H4 (cell line): ENCODE data around the gene ADAM33. TPM values are rescaled to one million over a fixed set of nuclear protein-coding genes. Genes with fewer than 3 reads are reported as not detected.

Experiments used
- DNase-seq: peaks from one replicate; pipeline ENCODE4 v3.0.0-alpha.2; 2015; ENCODE audit warnings: low spot score
- total RNA-seq: library from RNA; depleted of rRNA; stranded (reverse); fragments of >200 nt; shearing (Covaris generic); gene quantifications from 2 replicates; pipeline ENCODE4 v1.2.3, GENCODE V29; 2014; rRNA removed

The ADAM33 gene
- total RNA-seq, 1 experiment from 2014 or later: not detected

GRCh38 chr20:3648951-3649350, 32.9 kb downstream of the ADAM33 start:
- no peak for DNase-seq

DNA sequence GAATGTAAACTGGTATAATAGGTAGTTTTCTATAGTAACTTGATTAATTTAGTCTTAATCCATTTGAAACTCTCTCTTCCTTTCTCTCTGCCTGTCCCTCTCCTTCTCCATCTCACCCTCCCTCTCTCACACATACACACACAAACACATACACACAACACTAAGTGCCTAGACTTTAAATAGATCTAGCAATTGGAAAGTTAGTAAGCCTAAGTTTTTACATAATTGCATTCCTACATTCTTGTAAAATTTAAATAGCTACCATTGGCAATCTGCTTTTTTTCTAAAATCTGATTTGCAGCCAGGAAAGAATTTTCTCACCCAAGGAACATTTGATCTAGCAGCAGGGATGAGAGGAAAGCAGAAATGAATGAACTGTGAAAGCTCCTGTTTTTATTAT, 34.3 kb downstream of the ADAM33 start:
- no peak for DNase-seq

- DNase-seq: no peak
These were observed 35.2 kb downstream of the ADAM33 start for GRCh38 chr20:3646651-3647050.

DNA sequence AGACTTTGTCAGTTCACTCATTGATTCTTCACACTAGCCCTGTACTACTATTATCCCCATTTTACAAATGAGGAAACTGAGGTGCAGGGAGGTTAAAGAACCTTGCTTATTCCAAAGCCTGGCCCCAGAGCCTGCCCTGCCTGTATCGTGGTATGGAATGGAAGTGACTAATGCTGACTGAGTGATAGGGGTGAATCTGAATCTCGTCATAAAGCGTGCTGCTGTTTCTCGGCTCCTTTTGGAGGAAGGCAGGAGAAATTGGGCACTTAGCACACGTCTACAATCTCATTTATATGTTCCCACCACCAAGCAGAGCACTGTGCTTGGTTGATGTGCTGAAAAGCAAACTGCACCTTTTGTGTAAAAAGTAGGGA, 35.8 kb downstream of the ADAM33 start:
- no peak for DNase-seq

DNA sequence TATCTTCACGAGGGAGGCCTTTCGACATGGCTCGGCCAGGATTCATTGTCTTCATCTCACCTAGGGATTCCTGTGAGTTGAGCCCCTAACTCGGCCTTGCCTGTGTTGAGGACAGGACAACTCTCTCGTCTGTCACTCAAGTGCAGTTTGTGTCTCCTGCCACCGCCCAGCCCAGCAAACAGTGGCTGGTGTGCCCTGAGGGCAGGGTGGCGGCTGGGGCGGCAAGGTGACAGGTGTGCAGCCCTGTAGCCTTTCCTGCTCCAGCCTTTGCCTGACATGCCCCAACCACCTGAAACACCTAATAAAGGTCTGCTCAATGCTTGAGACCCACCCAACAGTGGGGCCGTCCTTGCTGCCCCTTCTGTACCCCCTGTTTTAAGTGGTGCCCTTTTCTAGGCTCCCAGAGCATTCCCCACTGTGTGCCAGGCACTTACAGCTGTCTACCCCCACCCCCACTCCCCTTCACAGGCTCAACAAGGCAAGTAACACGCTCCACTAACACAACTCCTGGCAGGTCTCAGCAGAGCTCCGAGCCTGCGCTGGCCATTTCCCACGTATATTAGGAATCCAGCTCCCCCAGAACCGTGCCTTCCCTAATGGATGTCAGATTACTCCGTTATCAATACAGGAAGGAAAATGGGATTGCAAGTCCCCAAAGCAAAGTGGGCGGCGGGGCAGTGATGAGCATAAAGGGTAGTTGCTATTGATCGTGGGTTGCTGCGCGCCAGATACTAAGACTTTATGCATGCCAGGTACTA, 36.3 kb downstream of the ADAM33 start:
- DNase-seq: no peak

- DNase-seq: no peak
These were observed 41.6 kb downstream of the ADAM33 start for GRCh38 chr20:3640259-3640658.

GRCh38 chr20:3635346-3635745, 46.5 kb downstream of the ADAM33 start:
- no peak for DNase-seq

- no peak for DNase-seq
These were observed 47.8 kb downstream of the ADAM33 start for GRCh38 chr20:3633913-3634478.

- DNase-seq: no peak
These were observed 49.4 kb downstream of the ADAM33 start for GRCh38 chr20:3632311-3633004.

- no peak for DNase-seq
These were observed 50.3 kb downstream of the ADAM33 start for GRCh38 chr20:3631534-3631933.

DNA sequence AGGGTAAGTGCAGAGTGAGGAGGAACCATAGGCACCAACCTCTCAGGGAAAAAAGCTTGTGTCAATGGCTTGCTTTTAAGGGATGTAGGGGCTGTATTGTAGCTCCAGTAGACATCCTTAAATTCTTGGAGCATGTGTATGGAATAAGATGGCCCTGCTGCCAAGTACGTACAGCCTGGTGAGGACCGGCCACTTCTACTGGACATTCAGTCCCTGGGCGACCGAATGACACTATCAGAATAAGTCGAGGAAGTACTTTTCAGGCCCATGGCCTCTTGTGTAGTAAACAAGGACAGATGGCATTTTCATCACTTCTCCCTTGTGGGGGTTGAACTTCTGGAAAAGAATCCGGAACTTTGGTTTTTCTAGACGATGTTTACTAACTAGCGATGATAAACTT, 51.4 kb downstream of the ADAM33 start:
- no peak for DNase-seq

DNA sequence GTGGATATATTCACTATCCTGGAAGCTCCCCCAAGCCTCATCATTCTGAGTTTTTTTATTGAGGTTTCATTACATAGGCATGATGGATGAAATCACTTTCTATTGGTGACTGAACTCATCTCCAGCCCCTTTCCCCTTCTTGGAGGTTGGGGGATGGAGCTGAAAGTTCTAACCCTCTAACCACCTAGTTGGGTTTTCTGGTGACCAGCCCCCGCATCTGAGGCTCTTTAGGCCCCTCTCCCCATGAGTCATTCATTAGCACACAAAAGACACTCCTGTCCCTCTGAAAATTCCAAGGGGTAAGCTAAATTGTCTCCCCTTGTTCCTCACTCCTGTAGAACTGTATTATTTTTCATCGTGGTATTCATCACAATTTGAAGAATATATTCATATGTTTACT, 51.9 kb downstream of the ADAM33 start:
- DNase-seq: no peak

DNA sequence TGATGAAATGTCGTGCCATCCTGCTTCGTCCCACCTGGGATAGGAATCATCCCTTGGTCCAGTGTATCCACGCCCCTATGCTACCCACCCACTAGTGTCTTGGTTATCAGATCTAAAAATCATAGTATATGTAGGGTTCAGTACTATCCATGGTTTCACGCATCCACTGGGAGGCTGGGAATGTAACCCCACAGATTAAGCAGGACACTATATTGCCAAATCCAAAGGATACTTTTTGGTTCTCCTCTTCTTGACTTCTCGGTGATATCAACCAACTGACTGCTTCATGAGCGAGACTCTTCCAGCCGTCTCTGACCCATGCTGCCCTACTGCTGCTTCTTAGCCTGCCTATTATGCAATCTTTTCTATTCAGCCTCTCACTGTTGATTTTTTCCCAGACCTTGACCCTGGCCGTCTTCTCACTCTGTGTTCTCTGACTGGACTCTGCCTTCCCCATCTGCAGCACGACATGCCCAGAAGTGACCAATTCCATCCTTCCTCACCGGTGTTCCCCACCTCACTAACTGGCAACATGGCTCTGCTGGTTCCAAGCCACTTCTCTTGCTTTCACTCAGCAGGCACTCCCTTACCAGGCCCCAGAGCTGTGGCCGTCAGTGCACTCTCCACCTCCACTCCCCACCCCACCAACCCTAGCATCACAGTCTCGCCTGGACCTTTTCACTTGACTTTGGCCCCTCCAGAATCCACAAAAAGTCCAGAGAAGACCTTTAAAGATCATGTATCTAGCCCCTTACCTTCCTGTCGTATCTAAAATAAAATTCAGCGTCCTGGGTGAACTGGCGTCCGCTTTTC, 53.1 kb downstream of the ADAM33 start:
- DNase-seq: no peak

GRCh38 chr20:3627476-3627875, 54.3 kb downstream of the ADAM33 start:
- DNase-seq: no peak

DNA sequence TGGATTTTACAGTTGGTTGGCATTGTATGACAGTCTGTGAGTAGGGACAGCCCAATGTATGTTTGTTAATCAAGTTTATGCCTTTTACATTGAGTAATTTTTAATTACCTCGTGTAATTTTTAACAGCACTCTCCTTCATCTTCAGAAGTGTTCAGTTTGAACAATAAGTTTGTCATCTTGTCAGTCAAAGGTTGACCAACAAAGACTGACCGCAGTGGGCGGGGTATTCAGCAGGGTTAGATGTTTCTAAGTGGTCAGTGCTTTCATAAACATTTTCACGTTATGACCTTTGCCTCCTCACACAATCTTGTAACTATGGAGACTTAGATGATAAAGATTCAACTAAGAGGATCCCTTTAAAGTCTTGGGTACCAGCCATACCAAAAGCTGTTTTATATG, 59.4 kb downstream of the ADAM33 start:
- no peak for DNase-seq

DNA sequence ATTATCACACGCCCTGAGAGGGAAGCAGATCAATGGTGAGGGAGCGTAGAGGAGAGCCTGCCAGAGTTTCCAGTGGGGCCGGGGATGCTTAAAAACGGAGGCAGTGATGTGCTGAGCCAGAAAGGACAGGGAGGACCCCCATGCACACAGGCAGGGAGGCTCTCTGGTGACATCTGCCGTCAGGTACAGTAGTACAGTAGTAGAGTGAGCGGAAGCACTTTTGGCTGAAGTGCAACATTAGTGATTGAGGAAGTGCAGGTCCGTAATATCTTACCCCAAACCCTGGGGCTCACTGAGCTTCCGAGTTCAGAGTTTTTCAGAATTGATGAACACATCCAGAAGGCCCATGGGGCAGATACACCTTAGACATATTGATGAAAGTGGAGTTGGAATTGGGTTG, 60.7 kb downstream of the ADAM33 start:
- no peak for DNase-seq

Other genes with a start within 250 kb of the ADAM33 start
- gene ATRN, start 211.0 kb downstream of the ADAM33 start, total RNA-seq: 14.8 and 18.4 TPM in 2 replicates
- not detected in 2 replicates for gene GFRA4, start 18.6 kb downstream of the ADAM33 start, total RNA-seq
- 0.02 TPM in 1 of 2 replicates, not detected in the other for gene SIGLEC1, start 30.6 kb upstream of the ADAM33 start, total RNA-seq
- gene HSPA12B, start 50.7 kb upstream of the ADAM33 start, total RNA-seq: 0.12 TPM in 1 of 2 replicates, not detected in the other
- gene ADISSP, start 85.7 kb upstream of the ADAM33 start, total RNA-seq: 38.3 and 38.9 TPM in 2 replicates
- gene SPEF1, start 99.4 kb upstream of the ADAM33 start, total RNA-seq: 0.21 TPM in 1 of 2 replicates, not detected in the other
- 24.3 and 45.5 TPM in 2 replicates for gene CENPB, start 104.7 kb upstream of the ADAM33 start, total RNA-seq
- 35.7 and 39.6 TPM in 2 replicates for gene CDC25B, start 114.3 kb upstream of the ADAM33 start, total RNA-seq
- 16.7 and 16.9 TPM in 2 replicates for gene AP5S1, start 138.5 kb upstream of the ADAM33 start, total RNA-seq
- 9.6 and 10.0 TPM in 2 replicates for gene MAVS, start 164.8 kb upstream of the ADAM33 start, total RNA-seq
- gene PANK2, start 207.4 kb upstream of the ADAM33 start, total RNA-seq: 37.4 and 40.8 TPM in 2 replicates